ENCODE data around the gene GPR6.

GPR6 gene

DNA sequence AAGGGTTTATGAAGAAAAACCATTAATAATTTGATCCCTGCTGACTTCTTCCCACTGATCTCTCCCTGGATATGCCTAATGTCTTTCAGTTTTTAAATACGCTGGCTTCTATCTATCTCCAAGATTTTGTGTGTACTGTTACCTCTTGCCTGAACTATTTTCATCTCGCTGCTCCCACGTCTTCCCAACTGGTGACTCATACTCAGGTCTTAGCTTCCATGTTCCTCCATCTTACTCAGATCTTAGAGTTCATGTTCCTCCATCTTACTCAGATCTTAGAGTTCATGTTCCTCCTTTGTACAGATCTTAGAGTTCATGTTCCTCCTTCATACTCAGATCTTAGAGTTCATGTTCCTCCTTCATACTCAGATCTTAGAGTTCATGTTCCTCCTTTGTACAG is 21.6 kb downstream of the GPR6 start:
- no peak for DNase-seq (ENCODE audit: low read depth)

DNA sequence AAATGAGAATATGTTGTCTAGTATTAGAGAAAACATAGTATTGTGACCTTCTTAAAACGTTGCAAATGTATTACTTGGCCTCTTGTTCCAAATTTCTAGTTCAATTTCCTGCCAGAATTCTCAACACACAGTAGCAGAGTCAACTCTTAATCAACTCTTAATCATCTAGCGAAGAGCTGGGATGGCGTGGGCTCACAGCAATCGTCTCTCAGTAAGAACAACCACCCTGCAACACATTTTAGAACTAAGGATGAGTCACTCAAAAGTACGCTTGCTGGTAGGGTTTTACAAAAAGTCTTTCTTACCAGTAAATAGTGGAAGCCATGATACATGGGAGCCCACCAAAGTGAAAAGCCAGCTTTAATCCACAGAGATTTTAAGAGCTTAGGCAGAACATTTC is 24.6 kb downstream of the GPR6 start:
- DNase-seq (ENCODE audit: low read depth) = no peak

DNA sequence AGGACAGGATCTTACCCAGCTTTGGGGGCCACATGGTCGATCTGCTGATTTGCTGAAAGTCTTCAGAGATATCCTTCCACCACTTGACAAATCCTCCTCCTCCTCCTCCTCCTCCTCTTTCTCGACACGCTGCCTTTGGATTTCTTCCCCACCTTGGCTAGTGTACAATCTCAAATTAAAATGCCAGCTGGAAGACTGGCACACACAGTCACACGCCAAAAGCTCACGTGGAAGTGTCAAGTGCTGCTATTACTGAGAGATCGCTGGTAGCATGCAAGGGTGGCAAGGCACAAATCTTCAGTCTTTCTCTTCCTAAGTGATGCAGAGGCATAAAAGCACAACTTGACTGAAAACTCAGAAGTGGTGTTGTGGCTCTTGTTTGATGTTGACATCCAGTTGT is 35.3 kb downstream of the GPR6 start:
- DNase-seq (ENCODE audit: low read depth) = no peak

DNA sequence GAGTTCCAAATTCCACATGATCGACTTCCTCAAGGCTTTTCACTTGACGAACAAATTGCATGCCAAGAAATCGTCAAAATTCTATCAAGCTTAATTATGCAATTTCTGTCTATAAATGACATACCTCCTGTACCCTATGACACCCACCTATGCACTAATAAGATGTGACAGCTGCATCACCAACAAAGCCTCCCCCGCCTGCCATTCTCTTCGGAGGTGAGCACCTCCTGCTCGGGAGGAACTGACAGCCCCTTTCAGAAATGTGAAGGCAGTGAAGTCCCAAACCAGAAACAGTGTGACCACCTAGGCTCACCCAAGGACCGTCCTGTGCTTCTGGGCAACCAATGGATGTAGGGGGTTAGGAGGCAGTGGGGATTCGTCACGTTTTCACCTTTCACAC is 37.1 kb downstream of the GPR6 start:
- DNase-seq (ENCODE audit: low read depth) = no peak

- no peak for DNase-seq (ENCODE audit: low read depth)
Measured at GRCh38 chr6:110017306-110017705, 39.2 kb downstream of the GPR6 start.

GRCh38 chr6:110017946-110018345 is 39.8 kb downstream of the GPR6 start:
- DNase-seq (ENCODE audit: low read depth) = no peak

- no peak for DNase-seq (ENCODE audit: low read depth)
Measured at GRCh38 chr6:110018486-110018885, 40.4 kb downstream of the GPR6 start.

DNA sequence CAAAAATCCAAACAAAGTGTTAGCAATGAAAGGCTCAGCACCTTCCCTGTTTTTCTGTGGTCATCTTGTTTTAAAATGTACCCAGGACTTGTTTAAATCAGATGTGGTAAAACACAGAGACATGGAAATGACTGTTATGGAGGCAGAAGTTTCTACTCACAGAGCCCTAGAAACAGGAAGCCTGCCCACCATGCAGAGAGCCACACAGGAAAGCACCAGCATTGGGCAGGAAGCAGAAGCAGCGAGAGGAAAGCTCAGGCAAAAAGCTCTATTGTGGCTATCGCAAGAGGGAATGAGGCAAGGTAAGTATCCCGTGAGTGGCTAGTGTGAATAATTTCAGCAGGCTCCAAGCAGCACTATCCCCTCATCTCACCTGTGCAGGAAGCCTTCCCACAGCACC is 42.8 kb downstream of the GPR6 start:
- no peak for DNase-seq (ENCODE audit: low read depth)

DNA sequence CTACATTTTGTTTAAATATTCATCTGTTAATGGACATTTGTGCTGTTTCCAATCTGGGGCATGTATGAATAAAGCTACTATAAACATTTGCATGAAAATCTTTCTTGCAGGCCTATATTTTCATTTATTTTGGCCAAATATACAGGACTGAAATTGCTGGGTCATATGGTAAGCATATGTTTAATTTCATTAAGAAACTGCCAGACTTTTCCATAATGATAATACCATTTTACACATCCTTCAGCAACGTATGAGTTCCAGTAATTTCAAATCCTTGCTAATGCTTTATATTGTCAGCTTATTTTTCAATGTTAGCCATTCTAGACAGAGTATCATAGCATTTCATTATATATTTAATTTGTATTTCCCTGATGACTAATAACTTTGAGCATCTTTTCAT is 51.0 kb downstream of the GPR6 start:
- DNase-seq (ENCODE audit: low read depth) = no peak
